Calu3 (cell line): ENCODE results near the gene CCL19. TPM values are rescaled to one million over a fixed set of nuclear protein-coding genes. Genes with fewer than 3 reads are reported as not detected.
A peak's percentile ranks its signal among the peaks of the same experiment; 100 is the strongest.

ENCODE experiments used
- BruUV-seq: library from RNA; stranded (reverse); fragments of 400-500 nt; replicated peaks from 2 replicates; lab custom pipeline; 2021; lab: Mats Ljungman, UMichigan
- CTCF ChIA-PET: fragments of 300-600 bp; sonication (Branson Sonifier 250); formaldehyde crosslinking; loops from one replicate; lab custom pipeline; 2022; ENCODE audit warnings: antibody characterized with exemption; lab: Charles Lee
- DNase-seq: peaks from one replicate; pipeline ENCODE4 v3.0.0; 2022
- H3K27ac Mint-ChIP-seq: one replicate; pipeline ENCODE4 v1.8.0; 2022; ENCODE audit warnings: mixed read lengths; ENCODE audit not compliant: unreplicated experiment
- H3K27me3 Mint-ChIP-seq: one replicate; pipeline ENCODE4 v1.8.0; 2022; ENCODE audit warnings: mixed read lengths; ENCODE audit not compliant: unreplicated experiment
- H3K36me3 Mint-ChIP-seq: one replicate; pipeline ENCODE4 v1.8.0; 2022; ENCODE audit warnings: mild to moderate bottlenecking, moderate library complexity, mixed read lengths; ENCODE audit not compliant: insufficient read depth, unreplicated experiment
- H3K4me1 Mint-ChIP-seq: one replicate; pipeline ENCODE4 v1.8.0; 2022; ENCODE audit warnings: mild to moderate bottlenecking, low read depth, mixed read lengths; ENCODE audit not compliant: unreplicated experiment
- H3K4me3 Mint-ChIP-seq: one replicate; pipeline ENCODE4 v1.8.0; 2022; ENCODE audit warnings: mild to moderate bottlenecking, low read depth, moderate library complexity, mixed read lengths; ENCODE audit not compliant: unreplicated experiment
- H3K9me3 Mint-ChIP-seq: one replicate; pipeline ENCODE4 v1.8.0; 2022; ENCODE audit warnings: low read depth, mixed read lengths; ENCODE audit not compliant: unreplicated experiment
- intact Hi-C: fragments of 100-400 bp; cut with micrococcal nuclease; formaldehyde crosslinking; loops from one replicate; pipeline ENCODE4 v1.10.0; 2022; ENCODE audit not compliant: unreplicated experiment
- total RNA-seq: library from RNA; stranded (reverse); gene quantifications from 2 replicates; pipeline ENCODE4 v1.2.3, GENCODE V29; 2022
- TF ChIP-seq, protein P1 (sequence below): fragments of 200-600 bp; IDR thresholded peaks from one replicate; pipeline ENCODE4 v1.8.0; 2022; ENCODE audit warnings: antibody characterized with exemption; ENCODE audit not compliant: unreplicated experiment

Gene CCL19
- total RNA-seq, 1 experiment from 2014 or later, result not detected

DNA sequence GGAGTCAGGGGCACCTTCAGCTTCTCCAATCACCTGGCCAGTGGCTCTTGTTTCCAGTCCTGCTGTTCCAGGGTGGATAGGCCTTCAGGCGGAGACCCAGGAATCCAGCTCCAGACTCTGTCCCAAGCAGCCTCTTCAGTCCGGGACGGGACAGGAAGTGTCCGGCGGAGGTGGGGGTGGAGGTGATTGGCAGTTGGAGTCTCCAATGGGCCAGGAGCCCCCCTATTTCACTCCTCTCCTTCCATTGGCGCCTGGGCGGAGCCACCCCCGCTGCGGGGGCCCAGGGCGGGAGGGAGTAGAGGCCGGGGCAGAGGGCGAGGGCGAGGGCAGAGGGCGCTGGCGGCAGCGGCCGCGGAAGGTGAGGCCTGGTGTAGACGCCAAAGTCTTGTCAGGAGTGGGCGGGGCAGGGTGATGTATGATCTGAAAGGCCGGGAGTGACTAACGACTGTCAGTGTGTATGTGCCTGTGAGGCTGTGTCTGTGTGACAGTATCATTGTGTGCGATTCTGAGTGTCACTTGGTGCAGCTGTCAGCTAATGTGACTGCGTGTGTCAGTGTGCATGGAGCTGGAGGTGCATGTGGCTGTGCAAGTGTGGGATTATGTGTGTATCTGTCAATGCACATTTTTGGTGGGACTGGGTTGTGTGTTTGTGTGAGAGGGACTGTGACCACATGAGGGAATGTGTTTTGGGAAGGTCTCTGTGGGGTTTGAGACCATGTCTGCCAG lies 39.0 kb downstream of the CCL19 start, which contains the start of gene IL11RA:
IL11RA (plus strand) TSS at position 310 of the 726 bp plus-strand sequence. CDS start 3,033 bp downstream, outside the sequence.
- intact Hi-C loops, result no loop called here
- H3K4me1 Mint-ChIP-seq, result peaks cover 29% of the 10 kb centered on the region
- no peaks in the 10 kb centered on the region for H3K9me3 Mint-ChIP-seq
- BruUV-seq, result no TSS peak
- CTCF ChIA-PET, result interaction anchor here (1.0 kb wide), 1 partner anchor 13 kb away, joined by 4 read pairs; no protein-coding TSS in a partner anchor
- H3K4me3 Mint-ChIP-seq, result peak within 1 kb of the TSS; percentile 86
- peak within 1 kb of the TSS; percentile 21 for H3K27ac Mint-ChIP-seq
- peaks cover 20% of the 10 kb centered on the region for H3K27me3 Mint-ChIP-seq
- H3K36me3 Mint-ChIP-seq, result peaks cover 17% of the 10 kb centered on the region
- TF ChIP-seq, protein P1, sequence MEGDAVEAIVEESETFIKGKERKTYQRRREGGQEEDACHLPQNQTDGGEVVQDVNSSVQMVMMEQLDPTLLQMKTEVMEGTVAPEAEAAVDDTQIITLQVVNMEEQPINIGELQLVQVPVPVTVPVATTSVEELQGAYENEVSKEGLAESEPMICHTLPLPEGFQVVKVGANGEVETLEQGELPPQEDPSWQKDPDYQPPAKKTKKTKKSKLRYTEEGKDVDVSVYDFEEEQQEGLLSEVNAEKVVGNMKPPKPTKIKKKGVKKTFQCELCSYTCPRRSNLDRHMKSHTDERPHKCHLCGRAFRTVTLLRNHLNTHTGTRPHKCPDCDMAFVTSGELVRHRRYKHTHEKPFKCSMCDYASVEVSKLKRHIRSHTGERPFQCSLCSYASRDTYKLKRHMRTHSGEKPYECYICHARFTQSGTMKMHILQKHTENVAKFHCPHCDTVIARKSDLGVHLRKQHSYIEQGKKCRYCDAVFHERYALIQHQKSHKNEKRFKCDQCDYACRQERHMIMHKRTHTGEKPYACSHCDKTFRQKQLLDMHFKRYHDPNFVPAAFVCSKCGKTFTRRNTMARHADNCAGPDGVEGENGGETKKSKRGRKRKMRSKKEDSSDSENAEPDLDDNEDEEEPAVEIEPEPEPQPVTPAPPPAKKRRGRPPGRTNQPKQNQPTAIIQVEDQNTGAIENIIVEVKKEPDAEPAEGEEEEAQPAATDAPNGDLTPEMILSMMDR, result no peak
- DNase-seq, result peak; percentile 68

DNA sequence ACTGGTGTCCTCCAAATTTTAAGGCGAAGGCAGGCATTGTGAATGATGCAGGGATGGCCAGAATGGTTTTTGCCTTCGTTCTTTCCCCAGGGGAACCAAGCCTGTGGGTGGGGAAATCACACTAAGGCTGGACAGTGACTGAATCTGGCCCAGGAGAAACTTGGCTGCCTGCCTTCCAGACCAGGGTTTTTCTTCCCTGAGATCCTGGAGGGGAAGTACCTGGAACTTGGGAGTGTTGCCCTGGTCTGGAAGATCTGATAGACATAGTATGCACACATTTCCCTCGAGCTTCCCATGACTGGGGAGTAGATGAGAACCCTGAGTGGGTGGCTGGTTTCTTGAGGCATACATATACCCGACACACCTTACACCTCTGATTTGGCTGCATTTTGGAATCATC lies 39.8 kb downstream of the CCL19 start:
- TF ChIP-seq, protein P1, result no peak
- no peaks in the 10 kb centered on the region for H3K9me3 Mint-ChIP-seq
- peaks cover 20% of the 10 kb centered on the region for H3K27me3 Mint-ChIP-seq
- intact Hi-C loops, result no loop called here
- BruUV-seq, result no TSS peak
- peak overlapping the region; percentile 86 for H3K4me3 Mint-ChIP-seq
- H3K36me3 Mint-ChIP-seq, result peaks cover 24% of the 10 kb centered on the region
- H3K27ac Mint-ChIP-seq, result peak overlapping the region; percentile 21
- CTCF ChIA-PET, result no interaction called here
- no peak for DNase-seq
- H3K4me1 Mint-ChIP-seq, result peaks cover 29% of the 10 kb centered on the region

DNA sequence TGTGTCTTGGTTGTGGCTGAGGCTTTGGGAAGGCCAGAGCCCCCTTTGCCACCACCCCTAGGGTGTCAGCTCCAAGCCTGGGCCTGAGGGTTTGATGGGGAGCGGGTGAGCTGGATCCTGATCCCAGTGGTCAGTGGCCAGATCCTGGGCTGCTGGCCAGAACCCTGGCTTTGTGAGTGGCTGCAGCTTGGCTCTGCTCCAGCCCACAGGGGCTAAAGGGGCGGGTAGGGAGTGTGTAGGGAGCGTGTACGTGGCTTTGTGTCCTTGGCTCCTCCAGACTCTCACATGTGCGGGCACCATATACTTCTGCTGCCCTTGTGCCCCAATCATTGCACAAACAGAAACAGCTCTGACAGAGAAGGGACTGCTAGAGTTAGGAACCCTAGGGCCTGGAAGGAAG lies 40.3 kb downstream of the CCL19 start:
- intact Hi-C loops, result no loop called here
- CTCF ChIA-PET, result no interaction called here
- Mint-ChIP-seq H3K27me3 (peaks cover 20% of the 10 kb centered on the region), H3K4me3 (no peak overlapping the region), H3K9me3 (no peaks in the 10 kb centered on the region), H3K4me1 (peaks cover 29% of the 10 kb centered on the region), H3K27ac (no peak overlapping the region), H3K36me3 (peaks cover 26% of the 10 kb centered on the region)
- DNase-seq, result no peak
- TF ChIP-seq, protein P1, result no peak
- BruUV-seq, result no TSS peak

DNA sequence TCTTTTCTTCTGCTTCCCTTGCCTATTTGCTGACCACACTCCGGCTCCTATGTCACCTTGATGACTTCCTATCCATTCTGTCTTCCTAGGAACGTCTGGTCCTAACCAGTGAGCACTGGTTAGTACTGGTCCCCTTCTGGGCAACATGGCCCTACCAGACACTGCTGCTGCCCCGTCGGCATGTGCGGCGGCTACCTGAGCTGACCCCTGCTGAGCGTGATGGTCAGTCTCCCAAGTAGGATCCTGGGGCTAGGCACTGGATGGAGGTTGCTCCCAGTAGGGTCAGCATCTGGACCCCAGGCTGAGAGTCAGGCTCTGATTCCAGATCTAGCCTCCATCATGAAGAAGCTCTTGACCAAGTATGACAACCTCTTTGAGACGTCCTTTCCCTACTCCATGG lies 42.4 kb downstream of the CCL19 start:
- no peak for DNase-seq
- peaks cover 29% of the 10 kb centered on the region for H3K4me1 Mint-ChIP-seq
- CTCF ChIA-PET, result no interaction called here
- TF ChIP-seq, protein P1, result no peak
- H3K27ac Mint-ChIP-seq, result no peak overlapping the region
- intact Hi-C loops, result no loop called here
- no peaks in the 10 kb centered on the region for H3K9me3 Mint-ChIP-seq
- H3K36me3 Mint-ChIP-seq, result peaks cover 21% of the 10 kb centered on the region
- no TSS peak for BruUV-seq
- no peak overlapping the region for H3K4me3 Mint-ChIP-seq
- peaks cover 3% of the 10 kb centered on the region for H3K27me3 Mint-ChIP-seq
